ENCODE results near the gene GPR39.

DNA sequence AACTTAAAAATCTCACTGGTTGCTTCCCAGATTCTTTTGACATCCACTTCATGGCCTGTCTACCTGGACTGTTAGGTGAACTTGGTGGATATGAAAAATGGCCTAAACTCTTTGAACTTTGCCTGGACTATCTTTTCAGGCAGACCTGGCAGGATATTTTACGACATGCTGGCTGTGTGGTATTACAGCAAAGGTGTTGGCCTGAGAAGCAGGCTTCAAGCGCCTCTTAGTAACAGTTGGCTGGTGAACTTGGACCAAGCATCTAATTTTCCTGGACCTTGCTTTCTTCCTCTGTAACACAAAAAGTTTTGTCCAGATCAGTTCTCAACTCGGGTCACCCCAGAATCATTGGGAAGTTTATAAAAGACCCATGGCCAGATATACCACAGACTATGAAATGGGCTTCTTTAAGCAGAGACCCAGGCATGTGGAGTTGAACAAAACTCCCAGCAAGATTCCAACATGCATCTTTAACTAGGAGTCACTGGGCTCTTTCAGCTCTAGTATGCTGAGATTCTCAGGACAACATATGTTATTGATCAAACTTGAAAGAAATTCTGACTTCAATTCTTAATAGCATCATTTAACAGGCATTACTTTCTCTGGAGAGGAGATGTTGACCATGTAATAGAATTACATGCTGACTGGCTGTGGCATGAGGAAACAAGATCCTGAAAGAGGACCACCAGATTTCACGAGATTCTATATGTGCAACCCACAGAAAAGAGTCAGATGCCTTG, 249.0 kb downstream of the GPR39 start:
- TF ChIP-seq, protein P1, sequence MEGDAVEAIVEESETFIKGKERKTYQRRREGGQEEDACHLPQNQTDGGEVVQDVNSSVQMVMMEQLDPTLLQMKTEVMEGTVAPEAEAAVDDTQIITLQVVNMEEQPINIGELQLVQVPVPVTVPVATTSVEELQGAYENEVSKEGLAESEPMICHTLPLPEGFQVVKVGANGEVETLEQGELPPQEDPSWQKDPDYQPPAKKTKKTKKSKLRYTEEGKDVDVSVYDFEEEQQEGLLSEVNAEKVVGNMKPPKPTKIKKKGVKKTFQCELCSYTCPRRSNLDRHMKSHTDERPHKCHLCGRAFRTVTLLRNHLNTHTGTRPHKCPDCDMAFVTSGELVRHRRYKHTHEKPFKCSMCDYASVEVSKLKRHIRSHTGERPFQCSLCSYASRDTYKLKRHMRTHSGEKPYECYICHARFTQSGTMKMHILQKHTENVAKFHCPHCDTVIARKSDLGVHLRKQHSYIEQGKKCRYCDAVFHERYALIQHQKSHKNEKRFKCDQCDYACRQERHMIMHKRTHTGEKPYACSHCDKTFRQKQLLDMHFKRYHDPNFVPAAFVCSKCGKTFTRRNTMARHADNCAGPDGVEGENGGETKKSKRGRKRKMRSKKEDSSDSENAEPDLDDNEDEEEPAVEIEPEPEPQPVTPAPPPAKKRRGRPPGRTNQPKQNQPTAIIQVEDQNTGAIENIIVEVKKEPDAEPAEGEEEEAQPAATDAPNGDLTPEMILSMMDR (IDR thresholded peaks at IDR 0.05): no peak
- TF ChIP-seq POLR2A (IDR thresholded peaks at IDR 0.05) (no peak), POLR2AphosphoS5 (IDR thresholded peaks at IDR 0.05) (no peak)
